Activated B cell treated with CpG ODN at 0.5 μM for 24 hours (primary cell): ENCODE data around the gene LENEP. TPM values are rescaled to one million over a fixed set of nuclear protein-coding genes. Genes with fewer than 3 reads are reported as not detected.
"Not testable (repeated sequence)": the region's sequence is repeated elsewhere in the genome, so short reads cannot be mapped to it uniquely, and the experiment has no call there.

Experiments used
- ATAC-seq: fragments of 200-7000 bp; cut with Tn5 transposase; one replicate; pipeline ENCODE4 v1.10.0; 2021; ENCODE audit warnings: low read depth, mild to moderate bottlenecking, moderate library complexity
- CTCF ChIA-PET: fragments of 350-600 bp; sonication (Branson Sonifier 250); formaldehyde crosslinking; loops from one replicate; lab custom pipeline; 2021; ENCODE audit warnings: antibody characterized with exemption; lab: Charles Lee
- POLR2A ChIA-PET: fragments of 350-600 bp; sonication (Branson Sonifier 250); formaldehyde crosslinking; loops from one replicate; lab custom pipeline; 2021; ENCODE audit warnings: antibody characterized with exemption; lab: Charles Lee
- DNase-seq: peaks from one replicate; pipeline ENCODE4 v3.0.0; 2022
- H3K27ac Mint-ChIP-seq: one replicate; pipeline ENCODE4 v1.8.0; 2020; ENCODE audit warnings: mixed read lengths
- H3K27me3 Mint-ChIP-seq: one replicate; pipeline ENCODE4 v1.8.0; 2021; ENCODE audit warnings: mixed read lengths
- H3K36me3 Mint-ChIP-seq: one replicate; pipeline ENCODE4 v1.8.0; 2021; ENCODE audit warnings: low read depth, mixed read lengths
- H3K4me1 Mint-ChIP-seq: one replicate; pipeline ENCODE4 v1.8.0; 2021; ENCODE audit warnings: mixed read lengths
- H3K4me3 Mint-ChIP-seq: one replicate; pipeline ENCODE4 v1.8.0; 2020; ENCODE audit warnings: mild to moderate bottlenecking, mixed read lengths
- H3K9me3 Mint-ChIP-seq: one replicate; pipeline ENCODE4 v1.8.0; 2020; ENCODE audit warnings: mixed read lengths
- CTCF ChIP-seq: fragments of 200-600 bp; IDR thresholded peaks from one replicate; pipeline ENCODE4 v1.8.0; 2022; ENCODE audit warnings: antibody characterized with exemption, mild to moderate bottlenecking
- intact Hi-C: fragments of 100-400 bp; cut with micrococcal nuclease; formaldehyde crosslinking; loops from one replicate; pipeline ENCODE4 v1.15.1; 2024
- total RNA-seq: library from RNA; stranded (reverse); gene quantifications from 2 replicates; pipeline ENCODE4 v1.2.3, GENCODE V29; 2022

Gene LENEP
- total RNA-seq, 1 donor from 2014 or later = 1.8 TPM

DNA sequence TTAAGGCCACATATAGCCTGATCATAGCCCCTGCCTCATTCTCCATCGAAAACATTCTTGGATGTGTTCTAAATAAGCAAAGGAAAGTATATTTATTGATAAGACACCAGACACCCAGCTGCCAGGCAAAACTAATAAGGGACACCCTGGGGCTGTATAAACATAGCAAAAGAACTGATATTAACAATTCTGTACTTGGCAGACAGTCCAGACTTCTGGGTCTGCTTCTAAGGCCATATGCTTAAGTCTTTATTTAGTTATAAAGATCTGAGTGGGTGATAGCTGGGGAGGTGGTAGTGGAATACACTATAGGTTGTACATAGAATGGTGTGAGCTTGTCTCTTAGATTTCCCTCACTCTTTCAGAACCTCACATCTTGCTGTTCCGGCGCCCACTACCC lies 15.0 kb upstream of the LENEP start:
- ATAC-seq (no peak), DNase-seq (no peak)
- intact Hi-C loops = loop anchor here (10.0 kb wide), 1 partner anchor 196 kb away; the partner anchor contains the start of genes KRTCAP2 and TRIM46
- ChIA-PET POLR2A (interaction anchor here (1.0 kb wide), 1 partner anchor 39 kb away, joined by 3 read pairs; no protein-coding TSS in a partner anchor), CTCF (no interaction called here)
- Mint-ChIP-seq H3K4me3 (no peak overlapping the region), H3K27me3 (no peaks in the 10 kb centered on the region), H3K36me3 (peaks cover 13% of the 10 kb centered on the region), H3K4me1 (peaks cover 8% of the 10 kb centered on the region), H3K27ac (peak overlapping the region; percentile 42), H3K9me3 (no peaks in the 10 kb centered on the region)
- no peak for TF ChIP-seq CTCF

DNA sequence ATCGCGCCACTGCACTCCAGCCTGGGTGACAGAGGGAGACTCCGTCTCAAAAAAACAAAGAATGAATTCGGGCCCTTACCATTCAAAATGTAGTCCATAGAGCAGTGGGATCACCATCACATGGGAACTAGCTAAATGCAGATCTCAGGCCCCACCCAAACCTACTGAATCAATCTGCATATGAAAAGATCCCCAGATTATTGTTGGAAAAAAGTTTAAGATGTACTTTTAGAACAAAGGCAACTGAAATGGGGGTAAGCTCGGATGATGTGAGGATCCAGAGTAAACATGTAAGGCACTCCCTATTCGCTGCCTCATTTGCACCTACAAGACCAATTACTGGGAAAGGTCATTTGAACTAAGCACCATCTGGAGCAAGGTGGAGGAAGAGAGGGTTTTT lies 11.0 kb upstream of the LENEP start:
- H3K27ac Mint-ChIP-seq = no peak overlapping the region
- H3K9me3 Mint-ChIP-seq = no peaks in the 10 kb centered on the region
- DNase-seq (no peak), ATAC-seq (no peak)
- TF ChIP-seq CTCF = no peak
- no peak overlapping the region for H3K4me3 Mint-ChIP-seq
- ChIA-PET CTCF (interaction anchor here (1.9 to 3.0 kb wide), 3 partner anchors 17 to 79 kb away, joined by 5 to 26 read pairs (median 17); no protein-coding TSS in a partner anchor), POLR2A (interaction anchor here (0.6 to 2.7 kb wide), 9 partner anchors 8 to 571 kb away, joined by 5 to 36 read pairs (median 10); partner anchors contain the start of genes CKS1B, PBXIP1, PMVK and PYGO2)
- peaks cover 16% of the 10 kb centered on the region for H3K36me3 Mint-ChIP-seq
- no peaks in the 10 kb centered on the region for H3K27me3 Mint-ChIP-seq
- H3K4me1 Mint-ChIP-seq = peaks cover 16% of the 10 kb centered on the region
- intact Hi-C loops = loop anchor here (2.0 kb wide), 1 partner anchor 34 kb away; no protein-coding TSS in a partner anchor

DNA sequence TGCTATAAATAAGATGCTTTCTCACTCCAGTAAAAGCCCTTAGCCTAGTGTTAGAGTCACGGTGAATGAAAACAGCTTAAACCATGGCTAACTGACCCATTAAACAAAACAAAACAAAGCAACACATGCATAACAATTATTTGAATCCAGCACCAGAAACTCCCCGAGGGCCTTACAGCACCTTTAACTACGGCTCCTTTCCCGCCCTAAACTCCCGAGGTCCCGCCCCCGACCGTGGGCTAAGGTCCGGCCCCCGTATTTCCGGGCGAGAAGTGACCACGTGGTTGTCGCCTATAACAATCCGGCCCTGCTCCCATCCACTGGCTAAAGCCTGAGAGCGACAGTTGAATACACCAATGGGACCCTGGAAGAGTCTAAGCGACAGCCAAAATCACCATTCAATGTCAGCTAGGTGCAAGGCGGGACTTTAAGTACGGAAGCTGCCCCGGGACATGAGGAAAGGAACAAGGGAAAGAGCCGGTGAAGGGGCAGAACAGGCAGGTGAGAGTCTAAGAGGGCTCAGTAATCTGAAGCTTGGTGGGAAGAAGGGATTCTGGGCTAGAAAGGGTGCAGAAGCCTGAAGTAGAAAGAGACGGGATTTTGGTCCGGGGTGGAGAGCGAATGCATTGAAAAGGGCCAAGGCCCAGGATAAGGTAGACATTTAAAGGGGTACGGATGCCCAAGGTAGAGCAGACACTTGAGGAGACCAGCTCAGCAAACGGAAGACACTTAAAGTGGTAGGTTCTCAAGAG lies 10.3 kb upstream of the LENEP start, which contains the start of gene FLAD1:
Gene FLAD1, plus strand, starts transcription at position 448 of the 752 bp plus-strand sequence. CDS start 351 bp downstream, outside the sequence.
- H3K36me3 Mint-ChIP-seq = peaks cover 19% of the 10 kb centered on the region
- no peak within 1 kb of the TSS for H3K27ac Mint-ChIP-seq
- CTCF ChIA-PET = interaction anchor here (0.7 to 3.0 kb wide), 6 partner anchors 9 to 79 kb away, joined by 3 to 26 read pairs (median 4); partner anchors contain the start of genes PMVK and PYGO2

GRCh38 chr1:154983776-154984466 lies 9.5 kb upstream of the LENEP start:
- no peaks in the 10 kb centered on the region for H3K9me3 Mint-ChIP-seq
- ChIA-PET CTCF (interaction anchor here (0.7 to 3.0 kb wide), 7 partner anchors 9 to 494 kb away, joined by 3 to 26 read pairs (median 5); partner anchors contain the start of gene PYGO2), POLR2A (interaction anchor here (0.6 to 2.7 kb wide), 20 partner anchors 8 to 101 kb away, joined by 3 to 36 read pairs (median 6); partner anchors contain the start of genes ADAM15, CKS1B, LENEP and PBXIP1)
- no peak overlapping the region for H3K4me3 Mint-ChIP-seq
- intact Hi-C loops = loop anchor here (1.0 to 2.0 kb wide), 4 partner anchors 10 to 33 kb away; partner anchors contain the start of genes CKS1B and ZBTB7B
- no peaks in the 10 kb centered on the region for H3K27me3 Mint-ChIP-seq
- peaks cover 23% of the 10 kb centered on the region for H3K36me3 Mint-ChIP-seq
- H3K27ac Mint-ChIP-seq = no peak overlapping the region
- TF ChIP-seq CTCF = no peak
- H3K4me1 Mint-ChIP-seq = peaks cover 9% of the 10 kb centered on the region
- DNase-seq = no peak
- no peak for ATAC-seq

More for the DNA sequence above, 10.3 kb upstream of the LENEP start, which contains the start of gene FLAD1:
- Mint-ChIP-seq H3K4me1 (peaks cover 9% of the 10 kb centered on the region), H3K4me3 (no peak within 1 kb of the TSS), H3K27me3 (no peaks in the 10 kb centered on the region), H3K9me3 (no peaks in the 10 kb centered on the region)
- intact Hi-C loops = loop anchor here (1.0 to 2.0 kb wide), 4 partner anchors 9 to 34 kb away; partner anchors contain the start of genes CKS1B and ZBTB7B
- POLR2A ChIA-PET = interaction anchor here (0.5 to 2.7 kb wide), 20 partner anchors 9 to 1322 kb away, joined by 3 to 36 read pairs (median 6); partner anchors contain the start of genes ADAM15, CKS1B, LENEP and PBXIP1
- peak; percentile 100 for ATAC-seq
- DNase-seq = peak; percentile 81
- no peak for TF ChIP-seq CTCF

DNA sequence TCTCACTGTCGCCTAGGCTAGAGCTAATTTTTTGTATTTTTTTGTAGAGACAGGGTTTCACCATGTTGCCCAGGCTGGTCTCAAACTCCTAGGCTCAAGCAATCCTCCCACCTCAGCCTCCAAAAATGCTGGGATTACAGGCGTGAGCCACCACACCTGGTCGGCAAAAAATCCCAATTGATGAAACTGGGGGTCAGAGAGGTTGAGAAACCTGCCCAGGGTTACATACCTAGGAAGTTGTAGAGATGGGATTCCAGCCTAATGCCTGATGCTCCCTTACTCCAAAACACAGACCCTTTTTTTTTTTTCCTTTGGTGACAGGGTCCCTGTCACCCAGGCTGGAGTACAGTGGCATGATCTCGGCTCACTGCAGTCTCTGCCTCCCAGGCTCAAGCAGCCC lies 6.7 kb upstream of the LENEP start:
- H3K27ac Mint-ChIP-seq, intact Hi-C loops, H3K27me3 Mint-ChIP-seq, CTCF ChIA-PET, ATAC-seq, H3K9me3 Mint-ChIP-seq, DNase-seq, H3K4me3 Mint-ChIP-seq: not testable (repeated sequence)
- H3K4me1 Mint-ChIP-seq = peaks cover 14% of the 10 kb centered on the region
- peaks cover 36% of the 10 kb centered on the region for H3K36me3 Mint-ChIP-seq
- POLR2A ChIA-PET = interaction anchor here (0.8 to 2.4 kb wide), 2 partner anchors 10 to 31 kb away, joined by 4 to 8 read pairs; no protein-coding TSS in a partner anchor
